Stimulated activated CD4-positive, alpha-beta T cell treated with anti-CD3 and anti-CD28 coated beads, Interleukin-12 subunit alpha, Interleukin-12 subunit beta, amount 100 ng/mL, for 4 hours (primary cell): ENCODE measurements around the gene PPIA.
"Not testable (repeated sequence)": the region's sequence is repeated elsewhere in the genome, so short reads cannot be mapped to it uniquely, and the experiment has no call there.

Experiments
- DNase-seq: peaks from one replicate; pipeline ENCODE4 v3.0.0-alpha.2; 2020

Gene PPIA

GRCh38 chr7:44843440-44843839, 47.0 kb downstream of the PPIA start:
- not testable (repeated sequence) for DNase-seq

- DNase-seq = no peak
These were observed 49.0 kb downstream of the PPIA start for GRCh38 chr7:44845451-44845850.

GRCh38 chr7:44846390-44846789, 49.9 kb downstream of the PPIA start:
- DNase-seq = not testable (repeated sequence)

GRCh38 chr7:44846816-44847508, 50.5 kb downstream of the PPIA start:
- DNase-seq = no peak

GRCh38 chr7:44847509-44847919, 51.0 kb downstream of the PPIA start:
- DNase-seq = peak; percentile 78

GRCh38 chr7:44847920-44848634, 51.6 kb downstream of the PPIA start, which contains the start of gene H2AZ2:
Gene H2AZ2, minus strand, starts transcription at chr7:44848087. Its CDS starts 116 bp downstream, at chr7:44847971.
- peak; percentile 100 for DNase-seq

- DNase-seq = no peak
These were observed 52.9 kb downstream of the PPIA start for GRCh38 chr7:44849259-44849884.

- no peak for DNase-seq
These were observed 53.5 kb downstream of the PPIA start for GRCh38 chr7:44849885-44850544.

GRCh38 chr7:44852590-44852989, 56.1 kb downstream of the PPIA start:
- DNase-seq = no peak
